HEK293 (cell line): ENCODE data around the gene RPS15A.

ENCODE experiments used
- CTCF ChIA-PET: fragments of 350-600 bp; formaldehyde crosslinking; extraction: SDS; loops from one replicate; lab custom pipeline; 2021; ENCODE audit warnings: antibody characterized with exemption; lab: Yijun Ruan, JAX
- POLR2A ChIA-PET: fragments of 300-600 bp; formaldehyde crosslinking; extraction: SDS; loops from one replicate; lab custom pipeline; 2020; ENCODE audit warnings: antibody characterized with exemption, inconsistent platforms; lab: Yijun Ruan, JAX
- H3K27ac ChIP-seq: fragments of 200-500 bp; sonication (Bioruptor generic); 2 replicates; pipeline ENCODE4 v1.5.1; 2014; ENCODE audit warnings: low read depth, low read length, control low read depth, inconsistent platforms; ENCODE audit errors: extremely low read depth
- H3K36me3 ChIP-seq, 2 experiments: fragments of 200-500 bp in 1 of 2; sonication (Bioruptor generic) in 1 of 2; 1 replicate in 1 of 2; 2 replicates in 1 of 2; pipeline ENCODE4 v1.5.1; 2014 to 2017; ENCODE audit warnings: inconsistent platforms in 2 of 2, low read length in 2 of 2; ENCODE audit not compliant: control insufficient read depth in 2 of 2, insufficient read depth in 1 of 2
- H3K4me1 ChIP-seq: fragments of 200-500 bp; sonication (Bioruptor generic); 2 replicates; pipeline ENCODE4 v1.5.1; 2014; ENCODE audit warnings: mild to moderate bottlenecking, low read length, inconsistent platforms; ENCODE audit not compliant: control insufficient read depth, insufficient read depth
- H3K4me3 ChIP-seq: 2 replicates; pipeline ENCODE4 v1.5.1; 2011; ENCODE audit warnings: low read depth, mild to moderate bottlenecking, control low read depth, low read length, moderate library complexity
- H3K9me3 ChIP-seq: fragments of 200-500 bp; sonication (Bioruptor generic); 2 replicates; pipeline ENCODE4 v1.5.1; 2014; ENCODE audit warnings: low read depth, low read length, inconsistent platforms; ENCODE audit not compliant: control insufficient read depth, insufficient read depth
- GFI1B ChIP-seq: fragments of 450-650 bp; formaldehyde crosslinking; IDR thresholded peaks from 2 replicates; pipeline ENCODE4 v1.5.1; 2016; ENCODE audit warnings: missing biosample characterization, missing genetic modification characterization
- IKZF3 ChIP-seq: fragments of 450-650 bp; IDR thresholded peaks from 2 replicates; pipeline ENCODE4 v1.5.0; 2018; ENCODE audit warnings: missing biosample characterization, mild to moderate bottlenecking, missing genetic modification characterization, moderate library complexity
- PRDM1 ChIP-seq: fragments of 450-650 bp; formaldehyde crosslinking; IDR thresholded peaks from 2 replicates; pipeline ENCODE4; 2016; ENCODE audit warnings: missing biosample characterization, missing genetic modification characterization
- ZNF121 ChIP-seq: fragments of 450-650 bp; formaldehyde crosslinking; IDR thresholded peaks from 2 replicates; pipeline ENCODE4 v1.5.1; 2016; ENCODE audit warnings: missing biosample characterization, missing genetic modification characterization
- ZNF223 ChIP-seq: fragments of 450-650 bp; formaldehyde crosslinking; IDR thresholded peaks from 2 replicates; pipeline ENCODE4 v1.5.1; 2016; ENCODE audit warnings: missing biosample characterization, missing genetic modification characterization
- ZNF354C ChIP-seq: fragments of 450-650 bp; formaldehyde crosslinking; IDR thresholded peaks from 2 replicates; pipeline ENCODE4 v1.5.1; 2016; ENCODE audit warnings: missing biosample characterization, missing genetic modification characterization, low read depth, borderline replicate concordance
- ZNF394 ChIP-seq: fragments of 450-650 bp; formaldehyde crosslinking; IDR thresholded peaks from 2 replicates; pipeline ENCODE4 v1.5.1; 2016; ENCODE audit warnings: missing biosample characterization, missing genetic modification characterization, mild to moderate bottlenecking, moderate library complexity, borderline replicate concordance
- ZNF501 ChIP-seq: fragments of 450-650 bp; formaldehyde crosslinking; IDR thresholded peaks from 2 replicates; pipeline ENCODE4 v1.5.1; 2016; ENCODE audit warnings: missing biosample characterization, missing genetic modification characterization
- TF ChIP-seq, protein P1 (sequence below): fragments of 450-650 bp; formaldehyde crosslinking; IDR thresholded peaks from 2 replicates; pipeline ENCODE4 v1.5.1; 2016; ENCODE audit warnings: missing biosample characterization, missing genetic modification characterization
- TF ChIP-seq, protein P2 (sequence below): fragments of 450-650 bp; formaldehyde crosslinking; IDR thresholded peaks from 2 replicates; pipeline ENCODE4 v1.5.1; 2017; ENCODE audit warnings: missing biosample characterization, missing genetic modification characterization
- TF ChIP-seq, protein P3 (sequence below): fragments of 450-650 bp; formaldehyde crosslinking; IDR thresholded peaks from 2 replicates; pipeline ENCODE4; 2016; ENCODE audit warnings: missing biosample characterization, missing genetic modification characterization

Gene RPS15A

DNA sequence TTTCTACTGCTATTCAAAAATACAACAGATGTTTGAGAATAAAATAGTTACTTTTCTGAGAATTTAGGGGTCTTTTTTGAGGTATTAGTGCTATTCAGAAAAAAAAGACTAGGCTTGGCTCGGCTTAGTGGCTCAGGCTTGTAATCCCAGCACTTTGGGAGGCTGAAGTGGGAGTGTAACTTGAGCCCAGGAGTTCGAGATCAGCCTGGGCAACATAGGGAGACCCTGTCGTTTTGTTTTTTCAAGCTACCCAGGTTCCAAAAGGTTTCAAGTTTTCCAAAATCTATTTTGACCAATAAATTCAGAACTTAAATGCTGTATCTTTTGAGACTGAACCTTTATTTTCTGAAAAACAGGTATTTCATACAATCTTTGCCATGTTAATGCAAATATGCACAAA, 14.4 kb upstream of the RPS15A start:
- ChIA-PET POLR2A (interaction anchor here (8.2 kb wide), 1 partner anchor 16 kb away, joined by 329 read pairs; the partner anchor contains the start of gene RPS15A), CTCF (interaction anchor here (1.4 to 1.5 kb wide), 2 partner anchors 10 to 165 kb away, joined by 5 to 6 read pairs; no protein-coding TSS in a partner anchor)
- peaks cover 9 to 26% of the 10 kb centered on the region in 2 experiments for H3K36me3 ChIP-seq
- no peaks in the 10 kb centered on the region for H3K9me3 ChIP-seq
- TF ChIP-seq GFI1B (no peak), IKZF3 (tag by site-specific recombination) (peak; percentile 63; the same call in 1 of the 2 replicates), ZNF501 (no peak), ZNF121 (tag by site-specific recombination) (peak; percentile 77)
- TF ChIP-seq, protein P1, sequence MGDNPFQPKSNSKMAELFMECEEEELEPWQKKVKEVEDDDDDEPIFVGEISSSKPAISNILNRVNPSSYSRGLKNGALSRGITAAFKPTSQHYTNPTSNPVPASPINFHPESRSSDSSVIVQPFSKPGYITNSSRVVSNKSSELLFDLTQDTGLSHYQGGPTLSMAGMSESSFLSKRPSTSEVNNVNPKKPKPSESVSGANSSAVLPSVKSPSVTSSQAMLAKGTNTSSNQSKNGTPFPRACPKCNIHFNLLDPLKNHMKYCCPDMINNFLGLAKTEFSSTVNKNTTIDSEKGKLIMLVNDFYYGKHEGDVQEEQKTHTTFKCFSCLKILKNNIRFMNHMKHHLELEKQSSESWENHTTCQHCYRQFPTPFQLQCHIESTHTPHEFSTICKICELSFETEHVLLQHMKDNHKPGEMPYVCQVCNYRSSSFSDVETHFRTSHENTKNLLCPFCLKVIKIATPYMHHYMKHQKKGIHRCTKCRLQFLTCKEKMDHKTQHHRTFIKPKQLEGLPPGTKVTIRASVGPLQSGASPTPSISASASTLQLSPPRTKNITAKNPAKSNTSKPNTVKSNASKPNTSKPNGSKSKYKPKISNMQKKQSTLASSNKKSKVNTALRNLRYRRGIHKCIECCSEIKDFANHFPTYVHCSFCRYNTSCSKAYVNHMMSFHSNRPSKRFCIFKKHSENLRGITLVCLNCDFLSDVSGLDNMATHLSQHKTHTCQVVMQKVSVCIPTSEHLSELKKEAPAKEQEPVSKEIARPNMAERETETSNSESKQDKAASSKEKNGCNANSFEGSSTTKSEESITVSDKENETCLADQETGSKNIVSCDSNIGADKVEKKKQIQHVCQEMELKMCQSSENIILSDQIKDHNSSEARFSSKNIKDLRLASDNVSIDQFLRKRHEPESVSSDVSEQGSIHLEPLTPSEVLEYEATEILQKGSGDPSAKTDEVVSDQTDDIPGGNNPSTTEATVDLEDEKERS (tag by site-specific recombination) = no peak
- TF ChIP-seq, protein P2, sequence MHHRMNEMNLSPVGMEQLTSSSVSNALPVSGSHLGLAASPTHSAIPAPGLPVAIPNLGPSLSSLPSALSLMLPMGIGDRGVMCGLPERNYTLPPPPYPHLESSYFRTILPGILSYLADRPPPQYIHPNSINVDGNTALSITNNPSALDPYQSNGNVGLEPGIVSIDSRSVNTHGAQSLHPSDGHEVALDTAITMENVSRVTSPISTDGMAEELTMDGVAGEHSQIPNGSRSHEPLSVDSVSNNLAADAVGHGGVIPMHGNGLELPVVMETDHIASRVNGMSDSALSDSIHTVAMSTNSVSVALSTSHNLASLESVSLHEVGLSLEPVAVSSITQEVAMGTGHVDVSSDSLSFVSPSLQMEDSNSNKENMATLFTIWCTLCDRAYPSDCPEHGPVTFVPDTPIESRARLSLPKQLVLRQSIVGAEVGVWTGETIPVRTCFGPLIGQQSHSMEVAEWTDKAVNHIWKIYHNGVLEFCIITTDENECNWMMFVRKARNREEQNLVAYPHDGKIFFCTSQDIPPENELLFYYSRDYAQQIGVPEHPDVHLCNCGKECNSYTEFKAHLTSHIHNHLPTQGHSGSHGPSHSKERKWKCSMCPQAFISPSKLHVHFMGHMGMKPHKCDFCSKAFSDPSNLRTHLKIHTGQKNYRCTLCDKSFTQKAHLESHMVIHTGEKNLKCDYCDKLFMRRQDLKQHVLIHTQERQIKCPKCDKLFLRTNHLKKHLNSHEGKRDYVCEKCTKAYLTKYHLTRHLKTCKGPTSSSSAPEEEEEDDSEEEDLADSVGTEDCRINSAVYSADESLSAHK (tag by site-specific recombination) = peak; percentile 95
- no peak overlapping the region for H3K27ac ChIP-seq
- H3K4me1 ChIP-seq = peaks cover 6% of the 10 kb centered on the region; the same call in 1 of the 2 replicates
- no peak overlapping the region for H3K4me3 ChIP-seq

DNA sequence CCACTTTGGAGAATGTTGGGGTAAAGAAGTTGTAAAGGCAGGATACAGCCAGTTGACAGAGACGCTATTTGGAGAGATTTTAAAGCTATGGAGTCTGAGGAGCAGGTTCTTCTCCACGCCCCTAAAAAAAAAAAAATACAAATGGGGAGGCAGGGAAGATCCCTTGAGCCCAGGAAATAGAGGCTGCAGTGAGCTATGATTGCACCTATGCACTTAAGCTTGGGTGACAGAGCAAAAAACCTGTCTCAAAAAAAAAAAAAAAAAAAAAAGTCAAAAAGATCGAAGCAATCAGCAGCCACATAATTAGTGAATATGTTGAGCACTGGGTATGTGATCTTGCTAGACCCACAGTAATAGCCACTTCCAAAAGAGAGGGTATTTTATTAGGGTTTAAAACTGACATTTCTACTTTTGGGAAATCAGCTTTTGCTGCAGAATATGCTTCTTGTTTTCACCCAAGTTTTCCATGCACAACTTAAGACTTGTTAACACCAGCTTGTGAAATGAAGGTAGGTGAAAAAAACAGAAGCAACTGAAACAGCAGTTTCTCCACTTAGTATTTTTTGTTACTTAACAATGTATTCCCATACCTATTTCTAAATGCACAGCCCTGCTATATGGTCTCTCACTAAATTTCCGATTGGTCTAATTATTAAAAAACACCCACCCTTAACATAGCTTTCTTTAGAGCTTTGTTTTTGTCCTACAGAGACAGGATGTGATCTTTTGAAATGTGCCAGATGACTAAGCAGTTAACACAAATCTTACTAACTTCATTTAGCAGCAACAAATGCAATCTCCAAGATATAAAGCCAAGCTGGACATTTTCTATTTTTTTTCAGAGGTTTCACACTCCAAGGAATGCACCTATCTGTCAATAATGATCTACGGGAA, 13.7 kb upstream of the RPS15A start:
- no peak for TF ChIP-seq ZNF354C (tag by site-specific recombination)
- TF ChIP-seq PRDM1 (tag by site-specific recombination) = 0 out of 2 replicates have a peak, but pooled peaks have one; percentile 9
- peak; percentile 33; the same call in 1 of the 2 replicates for TF ChIP-seq ZNF394 (tag by site-specific recombination)
- no peak for TF ChIP-seq ZNF223 (tag by site-specific recombination)
- TF ChIP-seq, protein P3, sequence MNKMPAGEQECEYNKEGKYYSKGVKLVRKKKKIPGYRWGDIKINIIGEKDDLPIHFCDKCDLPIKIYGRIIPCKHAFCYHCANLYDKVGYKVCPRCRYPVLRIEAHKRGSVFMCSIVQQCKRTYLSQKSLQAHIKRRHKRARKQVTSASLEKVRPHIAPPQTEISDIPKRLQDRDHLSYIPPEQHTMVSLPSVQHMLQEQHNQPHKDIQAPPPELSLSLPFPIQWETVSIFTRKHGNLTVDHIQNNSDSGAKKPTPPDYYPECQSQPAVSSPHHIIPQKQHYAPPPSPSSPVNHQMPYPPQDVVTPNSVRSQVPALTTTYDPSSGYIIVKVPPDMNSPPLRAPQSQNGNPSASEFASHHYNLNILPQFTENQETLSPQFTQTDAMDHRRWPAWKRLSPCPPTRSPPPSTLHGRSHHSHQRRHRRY = no peak
- POLR2A ChIA-PET = interaction anchor here (0.6 to 8.2 kb wide), 3 partner anchors 16 to 483 kb away, joined by 4 to 329 read pairs (median 5); partner anchors contain the start of gene RPS15A
- Histone ChIP-seq H3K27ac (no peak overlapping the region), H3K36me3 (peaks cover 8 to 22% of the 10 kb centered on the region in 2 experiments), H3K4me1 (peaks cover 10% of the 10 kb centered on the region; the same call in 1 of the 2 replicates), H3K9me3 (no peaks in the 10 kb centered on the region), H3K4me3 (no peak overlapping the region)
- CTCF ChIA-PET = interaction anchor here (0.8 to 1.5 kb wide), 2 partner anchors 9 to 37 kb away, joined by 3 to 6 read pairs; no protein-coding TSS in a partner anchor
